ENCODE results near the gene KCTD2.
"Not testable (repeated sequence)": the region's sequence is repeated elsewhere in the genome, so short reads cannot be mapped to it uniquely, and the experiment has no call there.

Gene KCTD2

GRCh38 chr17:75020331-75021110 is 26.5 kb upstream of the KCTD2 start:
- no peak for DNase-seq

GRCh38 chr17:75024686-75025397 is 22.2 kb upstream of the KCTD2 start:
- peak; percentile 44 for DNase-seq

- not testable (repeated sequence) for DNase-seq
Observed at GRCh38 chr17:75025398-75025734, 21.7 kb upstream of the KCTD2 start.

GRCh38 chr17:75026650-75027049 is 20.4 kb upstream of the KCTD2 start:
- not testable (repeated sequence) for DNase-seq

GRCh38 chr17:75030161-75030560 is 16.9 kb upstream of the KCTD2 start:
- no peak for DNase-seq

GRCh38 chr17:75031972-75032719 is 14.9 kb upstream of the KCTD2 start:
- DNase-seq, result peak; percentile 62

GRCh38 chr17:75032720-75033280 is 14.2 kb upstream of the KCTD2 start:
- DNase-seq, result no peak

GRCh38 chr17:75033346-75034235 is 13.4 kb upstream of the KCTD2 start:
- peak; percentile 88 for DNase-seq

GRCh38 chr17:75034236-75034908 is 12.7 kb upstream of the KCTD2 start:
- peak; percentile 87 for DNase-seq

- DNase-seq, result peak; percentile 95
Observed at GRCh38 chr17:75036643-75037268, 10.3 kb upstream of the KCTD2 start.

GRCh38 chr17:75039238-75039637 is 7.8 kb upstream of the KCTD2 start:
- DNase-seq, result no peak

- DNase-seq, result no peak
Observed at GRCh38 chr17:75041656-75042280, 5.3 kb upstream of the KCTD2 start.

GRCh38 chr17:75043789-75044188 is 3.2 kb upstream of the KCTD2 start:
- DNase-seq, result not testable (repeated sequence)

GRCh38 chr17:75044716-75045115 is 2.3 kb upstream of the KCTD2 start:
- no peak for DNase-seq

- DNase-seq, result not testable (repeated sequence)
Observed at GRCh38 chr17:75045946-75046406, 1.0 kb upstream of the KCTD2 start.

GRCh38 chr17:75047398-75048098 is 523 bp downstream of the KCTD2 start:
- no peak for DNase-seq

GRCh38 chr17:75048249-75048878 is 1.3 kb downstream of the KCTD2 start:
- no peak for DNase-seq

GRCh38 chr17:75049057-75049456 is 2.0 kb downstream of the KCTD2 start:
- no peak for DNase-seq

GRCh38 chr17:75049706-75050105 is 2.7 kb downstream of the KCTD2 start:
- no peak for DNase-seq
